GM19099 (cell line): ENCODE measurements around the gene SLC8A2.

Experiments used
- POLR2A ChIP-seq: IDR thresholded peaks from 3 replicates; pipeline ENCODE4 v1.6.1; 2011; ENCODE audit warnings: low read depth; ENCODE audit not compliant: insufficient read length; ENCODE audit errors: extremely low read depth

SLC8A2 gene

DNA sequence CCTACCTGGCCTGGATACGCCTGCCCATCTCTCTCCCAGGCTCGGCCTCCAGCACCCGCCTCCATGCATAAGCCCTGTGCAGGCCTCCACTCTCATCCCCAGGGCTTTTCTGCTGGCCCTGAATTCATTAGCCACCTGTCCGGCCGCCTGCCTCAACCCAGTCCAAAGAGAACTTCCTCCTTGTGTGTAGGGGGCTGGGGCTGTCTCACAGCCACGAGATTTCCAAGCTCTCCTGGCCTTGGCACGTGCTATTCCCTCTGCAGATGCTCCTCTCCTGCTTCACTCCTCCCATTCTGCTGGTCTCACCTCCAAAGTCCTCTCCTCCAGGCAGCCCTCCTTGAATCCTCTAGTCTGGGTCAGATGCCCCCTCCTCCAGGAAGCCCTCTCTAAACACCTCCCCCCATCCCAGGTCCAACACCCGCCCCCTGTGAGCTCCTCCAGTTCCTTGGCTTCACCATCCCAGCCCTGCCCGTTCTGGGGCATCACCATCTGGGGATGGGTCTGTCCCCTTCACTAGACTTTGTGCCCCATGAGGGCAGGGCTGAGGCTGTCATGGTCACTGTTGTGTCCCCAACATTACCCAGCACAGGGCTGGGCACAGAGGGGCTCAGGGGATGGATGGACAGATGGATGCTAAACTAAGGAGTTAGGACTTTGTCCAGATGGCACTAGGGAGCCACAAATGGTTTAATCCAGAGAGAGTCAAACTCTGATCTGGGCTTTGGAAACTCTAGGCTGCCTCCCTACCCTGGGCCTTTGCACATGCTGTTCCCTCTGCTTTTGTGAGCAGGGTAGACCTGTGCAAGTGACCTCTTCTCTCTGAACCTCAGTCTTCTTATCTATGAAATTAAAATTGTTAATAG is 67.1 kb downstream of the SLC8A2 start:
- no peak for TF ChIP-seq POLR2A

DNA sequence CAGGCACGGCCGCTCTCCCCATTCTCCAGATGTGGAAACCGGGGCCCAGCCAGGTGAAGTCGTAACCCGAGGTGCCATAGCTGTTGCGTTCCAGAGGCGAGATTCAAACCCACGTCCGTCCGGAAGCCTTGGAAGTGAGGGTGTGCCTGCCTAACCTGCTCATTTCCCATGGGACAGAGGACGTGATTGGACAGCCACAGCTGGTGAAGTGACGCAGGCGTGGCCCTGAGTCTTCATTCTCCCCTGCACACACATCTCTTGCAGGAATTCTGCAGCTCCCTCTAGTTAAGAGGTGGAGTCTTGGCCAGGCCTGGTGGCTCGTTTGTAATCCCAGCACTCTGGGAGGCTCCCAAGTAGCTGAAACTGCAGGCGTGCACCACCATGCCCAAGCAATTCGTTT is 69.2 kb downstream of the SLC8A2 start:
- TF ChIP-seq POLR2A: no peak

DNA sequence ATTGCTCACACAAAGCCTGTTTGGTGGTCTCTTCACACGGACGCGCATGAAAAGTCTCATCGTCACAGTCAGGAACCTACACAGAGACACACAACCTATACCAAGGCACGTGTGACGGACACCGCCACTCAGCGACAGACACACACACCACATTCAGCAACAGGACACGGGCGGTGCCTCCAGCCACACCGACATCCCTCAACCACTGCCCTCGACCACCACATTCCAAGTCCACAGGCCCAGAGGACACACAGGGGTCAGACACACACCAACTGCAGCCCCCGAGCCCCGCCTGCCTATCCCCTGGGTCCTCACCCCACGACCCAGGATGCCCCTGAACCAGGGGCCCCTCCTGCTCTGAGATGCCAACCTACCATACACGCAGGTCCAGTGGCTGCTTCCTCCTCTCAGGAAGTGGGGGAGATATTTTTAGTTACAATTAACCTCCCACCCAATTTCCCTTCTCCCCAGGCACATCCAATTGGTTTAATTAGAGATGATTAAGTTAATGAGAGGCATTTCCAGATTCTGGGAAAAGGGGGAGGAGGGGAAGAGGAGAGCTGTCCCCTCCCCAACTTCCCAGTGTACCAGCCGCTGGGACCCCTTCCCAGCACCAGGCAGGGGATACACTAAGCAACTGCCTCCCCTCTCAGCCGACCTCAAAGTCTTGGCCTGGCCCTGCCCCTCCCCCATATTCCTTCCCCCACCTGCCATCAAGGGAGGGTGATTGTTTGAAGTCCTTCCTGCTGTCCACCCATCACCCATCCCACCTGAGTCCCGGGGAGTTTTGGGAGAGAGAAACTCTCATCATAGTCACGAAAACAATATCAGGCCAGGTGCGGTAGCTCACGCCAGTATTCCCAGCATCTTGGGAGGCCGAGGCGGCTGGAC is 72.7 kb downstream of the SLC8A2 start:
- no peak for TF ChIP-seq POLR2A

DNA sequence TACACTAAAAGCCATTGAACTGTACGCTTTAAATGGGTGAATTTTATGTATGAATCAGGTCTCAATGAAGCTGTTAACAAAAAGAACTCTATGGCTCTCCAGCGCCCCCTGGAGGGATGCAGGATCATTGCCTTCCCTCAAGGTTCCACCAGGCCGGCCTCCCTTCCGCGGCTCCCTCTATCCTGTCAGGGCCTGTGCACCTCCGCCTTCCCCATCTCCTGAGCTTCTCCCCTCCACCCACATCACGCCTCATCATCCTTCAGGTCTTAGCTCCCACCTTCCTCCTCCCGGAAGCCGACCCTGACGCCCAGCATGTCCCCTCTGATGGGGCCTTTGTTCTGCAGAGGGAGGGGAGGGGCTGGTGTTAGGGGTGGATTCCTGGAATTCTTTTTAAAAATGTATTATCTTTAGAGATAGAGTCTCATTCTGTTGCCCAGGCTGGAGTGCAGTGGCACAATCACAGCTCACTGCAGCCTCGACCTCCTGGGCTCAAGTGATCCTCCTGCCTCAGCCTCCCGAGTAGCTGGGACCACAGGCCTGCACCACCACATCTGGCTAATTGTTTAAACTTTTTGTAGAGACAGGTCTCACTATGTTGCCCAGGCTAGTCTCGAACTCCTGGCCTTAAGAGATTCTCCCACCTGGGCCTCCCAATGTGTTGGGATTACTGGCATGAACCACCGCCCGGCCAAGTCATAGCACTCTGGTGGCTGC is 80.0 kb downstream of the SLC8A2 start:
- TF ChIP-seq POLR2A: no peak

DNA sequence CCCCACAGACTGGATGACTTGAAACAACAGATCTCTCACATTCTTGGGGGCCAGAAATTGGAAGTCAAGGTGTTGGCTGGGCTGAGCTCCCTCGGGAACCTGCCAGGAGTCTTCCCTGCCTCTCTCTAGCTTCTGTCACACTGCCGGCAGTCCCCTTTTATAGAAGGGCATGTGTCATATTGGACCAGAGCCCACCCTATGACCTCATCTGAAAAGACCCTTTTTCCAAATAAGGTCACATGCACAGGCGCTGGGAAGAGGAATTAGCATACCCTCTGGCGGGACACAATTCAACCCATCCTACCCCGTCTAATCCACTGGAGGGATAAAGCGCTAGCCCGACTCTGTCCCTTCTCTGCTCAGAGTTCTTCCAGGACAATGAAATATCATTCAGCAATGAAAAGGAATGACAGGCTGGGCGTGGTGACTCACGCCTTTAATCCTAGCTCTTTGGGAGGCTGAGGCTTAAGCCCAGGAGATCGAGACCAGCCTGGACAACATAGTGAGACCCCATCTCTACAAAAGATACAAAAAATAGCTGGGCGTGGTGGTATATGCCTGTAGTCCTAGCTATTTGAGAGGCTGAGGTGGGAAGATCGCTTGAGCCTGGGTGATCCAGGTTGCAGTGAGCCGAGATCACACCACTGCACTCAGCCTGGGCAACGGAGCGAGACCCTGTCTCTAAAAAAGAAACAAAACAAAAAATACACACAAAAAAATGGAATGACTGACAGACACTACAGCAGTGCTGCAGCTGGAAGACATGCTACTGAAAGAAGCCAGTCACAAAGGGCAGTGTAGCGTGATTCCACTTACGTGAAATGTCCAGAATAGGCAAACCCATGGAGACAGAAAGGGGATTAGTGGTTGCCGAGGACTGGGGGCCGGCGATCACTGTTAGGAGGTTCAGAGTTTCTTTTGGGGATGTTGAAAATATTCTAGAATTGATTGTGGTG is 80.9 kb downstream of the SLC8A2 start:
- no peak for TF ChIP-seq POLR2A

DNA sequence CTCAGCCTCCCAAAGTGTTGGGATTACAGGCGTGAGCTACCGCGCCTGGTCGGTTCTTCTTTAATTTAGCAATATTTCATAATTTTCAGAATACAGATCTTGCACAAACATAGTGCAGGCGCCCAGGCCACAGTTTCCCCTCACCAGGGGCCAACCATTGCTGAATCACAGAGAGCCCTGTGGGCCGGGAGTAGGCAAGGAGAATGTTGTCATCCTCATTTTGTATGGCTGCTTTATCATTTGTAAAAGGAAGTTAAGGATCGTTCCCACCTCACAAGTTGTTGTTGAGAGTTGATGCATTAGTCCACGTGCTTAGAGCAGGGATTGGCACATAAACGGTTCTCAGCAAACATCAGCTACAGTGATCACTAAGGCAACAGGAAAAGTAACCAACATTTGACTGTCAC is 82.5 kb downstream of the SLC8A2 start:
- TF ChIP-seq POLR2A: no peak

DNA sequence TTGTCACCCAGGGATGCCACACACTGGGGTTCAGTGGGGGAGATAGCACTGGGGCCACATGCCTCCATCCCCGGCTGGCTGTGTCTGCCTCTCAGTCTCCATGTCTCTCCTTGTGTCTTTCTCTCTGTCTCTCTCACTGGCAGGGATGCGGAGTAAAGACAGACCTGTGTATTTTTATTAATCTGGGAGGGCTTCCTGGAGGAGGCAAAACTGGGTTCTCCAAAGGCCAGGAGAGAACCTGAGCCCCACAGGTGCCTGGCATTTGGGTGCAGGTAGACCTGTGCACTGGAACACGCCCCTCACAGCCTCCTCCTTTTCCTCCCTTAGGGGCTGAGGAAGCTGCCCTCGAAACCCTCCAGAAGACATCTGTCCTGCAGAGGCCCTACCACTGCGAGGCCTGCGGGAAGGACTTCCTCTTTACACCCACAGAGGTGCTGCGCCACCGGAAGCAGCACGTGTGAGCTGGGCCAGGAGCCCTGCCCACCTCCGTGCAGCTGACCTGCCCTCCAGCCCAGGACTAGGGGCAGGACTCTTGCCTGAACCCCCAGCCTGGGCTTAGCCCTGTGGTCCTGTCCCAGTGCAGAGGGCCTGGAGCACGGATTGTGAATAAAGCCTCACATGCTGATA is 89.9 kb downstream of the SLC8A2 start:
- no peak for TF ChIP-seq POLR2A

DNA sequence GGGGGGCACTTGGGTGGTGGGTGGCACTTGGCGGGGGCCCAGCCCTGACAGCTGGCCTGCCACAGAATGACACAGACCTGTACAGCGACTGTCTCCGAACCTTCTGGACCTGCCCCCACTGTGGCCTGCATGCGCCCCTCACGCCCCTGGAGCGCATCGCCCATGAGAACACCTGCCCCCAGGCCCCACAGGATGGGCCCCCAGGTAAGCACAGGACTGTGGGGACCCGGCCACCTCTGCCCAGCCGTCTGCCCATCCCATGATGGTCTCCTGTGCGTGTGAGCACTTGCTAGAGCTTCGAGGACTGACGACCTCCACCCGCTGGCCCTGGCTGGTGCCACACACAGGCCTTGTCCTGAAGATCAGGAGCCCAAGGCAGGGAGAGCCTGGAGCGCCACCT is 90.6 kb downstream of the SLC8A2 start:
- no peak for TF ChIP-seq POLR2A

DNA sequence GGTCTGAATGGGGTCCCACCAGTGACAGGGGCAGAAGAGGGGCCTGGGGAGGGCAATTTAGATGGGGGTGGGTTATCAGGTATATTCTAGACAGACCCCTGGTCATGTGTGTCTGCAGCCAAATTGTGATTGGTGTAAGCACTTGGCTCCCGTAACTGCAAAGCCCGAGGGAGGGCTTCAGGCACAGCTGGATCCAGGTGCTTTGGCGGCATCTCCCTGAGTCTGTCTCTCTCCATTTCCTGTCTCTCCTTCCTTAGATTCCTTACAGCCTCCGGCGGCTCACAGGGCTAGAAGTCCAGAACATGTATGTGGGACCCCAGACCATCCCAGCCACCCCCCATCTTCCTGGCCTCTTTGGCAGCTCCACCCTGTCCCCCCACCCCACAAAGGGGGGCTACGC is 91.1 kb downstream of the SLC8A2 start:
- TF ChIP-seq POLR2A: no peak

DNA sequence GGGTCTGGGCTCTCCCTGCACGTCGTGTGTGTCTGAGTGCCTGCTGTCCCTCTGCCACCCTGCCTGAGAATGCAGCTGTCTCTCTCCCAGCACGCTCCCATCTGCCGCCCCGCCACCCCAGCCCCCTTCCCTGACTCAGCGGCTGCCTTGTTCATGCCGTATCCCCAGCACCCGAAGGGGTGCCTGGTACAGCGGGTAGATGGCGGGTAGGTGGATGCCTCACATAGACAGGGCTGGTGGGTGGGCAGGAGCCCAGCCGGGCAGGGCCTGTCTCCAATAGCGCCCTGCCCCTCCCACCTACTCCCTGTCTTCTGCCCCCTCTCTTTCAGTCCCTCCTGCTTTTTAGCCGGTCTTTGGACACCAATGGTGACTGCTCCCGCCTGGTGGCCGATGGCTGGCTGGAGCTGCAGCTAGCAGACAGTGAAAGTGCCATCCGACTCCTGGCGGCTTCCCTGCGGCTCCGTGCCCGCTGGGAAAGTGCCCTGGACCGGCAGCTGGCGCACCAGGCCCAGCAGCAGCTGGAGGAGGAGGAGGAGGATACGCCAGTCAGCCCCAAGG is 92.2 kb downstream of the SLC8A2 start:
- TF ChIP-seq POLR2A: no peak

DNA sequence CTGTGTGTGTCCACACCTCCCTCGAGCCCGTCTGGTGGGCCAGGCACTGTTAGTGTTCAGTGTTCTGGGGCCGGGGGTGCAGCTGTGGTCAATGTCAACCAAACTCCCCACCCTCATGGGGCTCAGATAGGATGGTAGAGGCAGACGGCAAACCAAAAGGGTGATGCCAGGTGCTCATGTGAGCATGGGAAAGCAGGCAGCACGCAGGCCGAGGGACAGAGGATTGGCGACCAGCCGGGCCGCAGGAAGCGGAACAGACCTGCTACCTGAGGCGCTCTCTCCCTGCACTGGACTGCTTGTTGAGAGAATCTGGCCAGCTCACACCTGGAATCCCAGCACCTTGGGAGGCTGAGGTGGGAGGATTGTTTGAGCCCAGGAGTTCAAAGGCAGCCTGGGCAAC is 93.4 kb downstream of the SLC8A2 start:
- TF ChIP-seq POLR2A: no peak
